HG03108 (cell line): ENCODE results near the gene SLC25A31.
A peak's percentile ranks its signal among the peaks of the same experiment; 100 is the strongest.

ENCODE experiments used
- ATAC-seq: cut with Tn5 transposase; IDR thresholded peaks from one replicate; pipeline ENCODE4 v1.9.1; 2021; ENCODE audit warnings: moderate library complexity; ENCODE audit not compliant: unreplicated experiment

SLC25A31 gene

GRCh38 chr4:127730142-127730913, at the start of gene SLC25A31:
SLC25A31 (plus strand) TSS chr4:127730400; CDS start chr4:127730546, 146 bp downstream.
- ATAC-seq = no peak

GRCh38 chr4:127685292-127685691, 44.9 kb upstream of the SLC25A31 start:
- no peak for ATAC-seq

- no peak for ATAC-seq
Observed at GRCh38 chr4:127686658-127687057, 43.5 kb upstream of the SLC25A31 start.

- ATAC-seq = no peak
Observed at GRCh38 chr4:127687580-127687979, 42.6 kb upstream of the SLC25A31 start.

- ATAC-seq = peak; percentile 100
Observed at GRCh38 chr4:127698789-127699200, 31.4 kb upstream of the SLC25A31 start.

- no peak for ATAC-seq
Observed at GRCh38 chr4:127708985-127709384, 21.2 kb upstream of the SLC25A31 start.

- ATAC-seq = no peak
Observed at GRCh38 chr4:127709456-127709855, 20.7 kb upstream of the SLC25A31 start.

GRCh38 chr4:127731406-127731805, 1.2 kb downstream of the SLC25A31 start:
- ATAC-seq = no peak

GRCh38 chr4:127732623-127733328, 2.6 kb downstream of the SLC25A31 start:
- ATAC-seq = peak; percentile 70

- ATAC-seq = no peak
Observed at GRCh38 chr4:127734976-127735375, 4.8 kb downstream of the SLC25A31 start.

GRCh38 chr4:127737295-127737694, 7.1 kb downstream of the SLC25A31 start:
- ATAC-seq = no peak

- no peak for ATAC-seq
Observed at GRCh38 chr4:127741247-127741646, 11.0 kb downstream of the SLC25A31 start.

GRCh38 chr4:127747883-127748282, 17.7 kb downstream of the SLC25A31 start:
- no peak for ATAC-seq

GRCh38 chr4:127748957-127749356, 18.8 kb downstream of the SLC25A31 start:
- ATAC-seq = no peak

GRCh38 chr4:127756906-127757305, 26.7 kb downstream of the SLC25A31 start:
- no peak for ATAC-seq

GRCh38 chr4:127759228-127759820, 29.1 kb downstream of the SLC25A31 start:
- peak; percentile 77 for ATAC-seq

GRCh38 chr4:127759893-127760292, 29.7 kb downstream of the SLC25A31 start:
- ATAC-seq = no peak

GRCh38 chr4:127771535-127772275, 41.5 kb downstream of the SLC25A31 start:
- no peak for ATAC-seq

- no peak for ATAC-seq
Observed at GRCh38 chr4:127772769-127773671, 42.8 kb downstream of the SLC25A31 start.

- ATAC-seq = no peak
Observed at GRCh38 chr4:127775843-127776242, 45.6 kb downstream of the SLC25A31 start.
